HG02678 (cell line): ENCODE results near the gene CASZ1.

ENCODE experiments used
- ATAC-seq: cut with Tn5 transposase; IDR thresholded peaks from one replicate; pipeline ENCODE4 v1.9.1; 2021; ENCODE audit warnings: mild to moderate bottlenecking, moderate library complexity; ENCODE audit not compliant: unreplicated experiment

Gene CASZ1

GRCh38 chr1:10662090-10662688 is 134.3 kb downstream of the CASZ1 start:
- no peak for ATAC-seq

DNA sequence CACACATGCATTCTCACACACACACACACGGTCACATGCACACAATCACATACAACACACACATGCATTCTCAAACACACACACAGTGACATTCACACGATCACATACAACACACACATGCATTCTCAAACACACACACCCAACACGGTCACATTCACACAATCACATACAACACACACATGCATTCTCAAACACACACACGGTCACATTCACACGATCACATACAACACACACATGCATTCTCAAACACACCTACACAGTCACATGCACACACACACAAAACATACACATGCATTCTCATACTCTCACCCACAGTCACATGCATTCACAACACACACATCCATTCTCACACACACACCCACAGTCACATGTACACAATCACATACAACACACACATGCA is 135.0 kb downstream of the CASZ1 start:
- no peak for ATAC-seq

DNA sequence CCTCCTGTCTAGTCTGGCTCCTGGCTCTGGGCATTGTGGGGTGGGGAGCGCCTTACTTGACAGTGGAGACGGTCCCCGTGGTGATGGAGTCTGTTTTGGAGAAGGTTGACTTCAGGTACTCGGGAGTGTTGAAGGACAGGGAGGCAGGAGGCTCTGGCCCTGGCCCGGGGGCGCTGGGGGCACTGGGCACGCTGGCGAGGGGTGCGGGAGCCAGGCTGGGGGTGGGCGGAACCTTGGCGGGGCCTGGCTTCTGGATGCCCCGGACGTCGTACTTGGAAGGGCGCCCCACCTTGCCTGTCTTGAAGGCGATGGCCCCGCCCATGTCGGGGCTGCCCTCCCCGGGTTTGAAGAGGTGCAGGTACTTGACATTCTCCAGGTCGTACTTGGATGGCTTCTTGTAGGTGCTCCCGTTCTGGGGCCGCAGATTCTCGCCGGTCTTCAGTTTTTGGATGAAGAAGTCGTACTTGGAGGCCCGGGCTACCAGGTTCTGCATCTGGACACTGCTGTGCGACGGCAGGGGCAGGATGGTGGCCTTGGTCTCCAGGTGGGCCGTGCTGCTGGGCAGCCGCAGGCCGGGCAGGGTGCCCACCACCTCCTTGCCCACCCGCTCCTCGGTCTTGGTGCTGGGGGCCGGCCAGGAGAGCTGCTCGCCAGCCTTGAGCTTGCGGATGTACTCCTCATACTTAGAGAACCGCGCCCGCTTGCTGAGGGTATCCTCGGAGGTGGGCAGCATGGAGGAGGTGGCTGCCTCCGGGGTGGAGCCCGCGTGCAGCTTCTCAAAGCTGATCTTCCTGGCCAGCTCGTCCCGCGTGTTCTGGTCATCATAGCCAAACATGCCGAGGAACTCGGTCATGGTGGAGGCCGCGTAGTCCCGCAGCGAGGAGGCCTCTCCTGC is 136.6 kb downstream of the CASZ1 start:
- ATAC-seq, result no peak

DNA sequence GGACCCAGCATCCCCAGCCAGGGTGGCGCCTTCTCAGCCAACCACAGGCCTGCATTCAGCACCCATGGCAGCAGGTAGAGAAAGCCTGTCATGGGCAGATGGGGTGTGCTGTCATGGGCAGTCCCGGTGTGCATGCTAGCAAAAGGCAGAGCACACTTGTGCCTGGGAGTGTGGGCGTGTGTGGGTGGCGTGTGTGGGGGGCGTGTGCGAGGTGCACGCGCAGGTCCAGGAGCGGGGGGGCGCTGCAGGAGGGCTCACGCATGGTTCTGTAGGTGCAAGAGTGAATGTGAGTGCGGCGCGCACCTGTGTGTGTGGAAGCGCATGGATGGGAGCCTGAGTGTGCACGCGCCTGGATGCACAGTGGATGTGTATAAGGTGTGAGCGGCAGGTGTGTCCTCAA is 137.2 kb downstream of the CASZ1 start:
- no peak for ATAC-seq

DNA sequence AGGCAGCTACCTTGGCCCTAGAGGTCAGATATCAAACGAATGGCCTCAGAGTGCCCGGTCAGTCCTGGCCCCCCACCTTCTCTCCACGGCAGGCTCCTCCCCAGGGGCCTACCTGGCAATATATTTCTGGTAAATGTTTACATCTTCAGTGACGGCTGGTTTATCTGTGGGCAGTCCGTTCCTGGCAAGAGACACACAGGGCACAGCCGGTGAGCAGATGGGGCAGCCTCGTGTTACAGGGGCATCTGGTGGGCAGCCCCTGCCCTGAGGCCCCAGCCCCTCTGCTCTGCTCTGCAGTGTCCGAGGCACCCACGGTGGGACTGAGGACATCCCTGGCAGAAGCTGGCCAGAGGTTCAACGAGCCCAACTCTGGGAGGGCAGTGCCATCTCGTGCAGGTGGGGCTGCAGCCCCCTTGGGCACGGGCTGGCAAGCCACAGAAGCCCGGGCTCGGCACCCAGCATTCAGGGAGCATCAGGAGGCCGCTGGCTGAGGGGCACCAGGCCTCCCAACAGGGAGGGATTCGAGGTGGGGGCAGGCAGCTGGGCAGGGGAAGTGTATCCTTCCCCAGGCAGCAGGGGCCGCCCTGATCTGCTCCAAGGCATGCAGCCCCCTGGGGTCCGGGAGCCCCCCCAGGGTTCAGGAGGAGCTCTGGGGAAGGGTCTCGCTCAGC is 137.9 kb downstream of the CASZ1 start:
- no peak for ATAC-seq

DNA sequence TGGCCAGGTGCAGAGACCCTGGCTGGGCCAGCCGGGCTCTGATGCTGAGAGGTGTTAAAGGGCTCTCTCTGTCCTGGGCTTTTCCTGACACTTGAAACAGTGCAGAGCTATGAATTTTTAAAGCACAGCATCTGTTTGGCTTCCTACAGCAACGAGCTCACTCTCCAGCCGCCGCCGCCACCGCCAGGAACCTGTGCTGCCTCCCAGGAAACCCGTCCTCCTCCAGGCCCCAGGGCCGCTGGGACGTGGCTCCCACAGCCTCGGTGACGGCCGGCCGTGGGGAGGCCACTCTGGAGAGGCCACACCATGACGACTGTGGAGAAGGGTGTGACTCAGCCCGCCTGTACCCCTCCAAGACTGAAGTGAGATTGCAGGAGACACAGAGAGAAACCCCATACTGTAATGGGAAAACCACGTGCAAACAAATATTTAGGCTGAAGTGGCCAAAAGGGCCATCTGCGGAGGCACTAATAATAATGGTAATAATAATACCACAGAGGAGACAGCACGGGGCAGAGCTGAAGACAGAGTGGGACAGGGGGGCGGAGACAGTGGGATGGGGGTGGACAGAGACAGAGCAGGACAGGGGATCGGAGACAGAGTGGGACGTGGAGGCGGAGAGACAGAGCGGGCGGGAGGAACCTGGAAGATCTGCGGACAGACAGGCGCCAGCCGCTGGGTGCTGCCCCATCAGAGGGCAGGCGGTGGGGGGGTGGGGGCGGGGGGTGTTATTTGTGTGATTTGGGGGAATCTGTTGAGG is 139.2 kb downstream of the CASZ1 start:
- ATAC-seq, result no peak

DNA sequence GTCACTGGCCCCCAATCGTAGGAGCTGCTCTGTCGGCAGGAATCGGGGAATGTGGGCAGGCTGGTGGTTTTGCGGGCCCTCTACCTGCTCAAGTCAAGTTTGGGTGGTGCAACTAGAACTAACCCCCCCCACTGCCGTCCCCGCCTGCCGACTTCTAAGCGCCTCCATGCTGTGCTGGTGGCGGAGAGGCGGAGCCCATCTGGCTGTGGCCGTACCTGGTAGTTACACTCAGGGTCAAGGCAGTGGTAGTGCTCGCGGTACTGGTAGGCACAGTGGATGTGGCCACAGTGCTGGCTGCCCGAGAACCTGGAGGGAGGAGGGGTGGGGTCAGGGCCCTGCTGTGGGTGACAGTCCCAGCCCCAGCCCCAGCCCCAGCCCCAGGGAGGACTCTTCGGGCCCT is 140.0 kb downstream of the CASZ1 start:
- no peak for ATAC-seq

- ATAC-seq, result no peak
Observed at GRCh38 chr1:10655002-10655401, 141.4 kb downstream of the CASZ1 start.

DNA sequence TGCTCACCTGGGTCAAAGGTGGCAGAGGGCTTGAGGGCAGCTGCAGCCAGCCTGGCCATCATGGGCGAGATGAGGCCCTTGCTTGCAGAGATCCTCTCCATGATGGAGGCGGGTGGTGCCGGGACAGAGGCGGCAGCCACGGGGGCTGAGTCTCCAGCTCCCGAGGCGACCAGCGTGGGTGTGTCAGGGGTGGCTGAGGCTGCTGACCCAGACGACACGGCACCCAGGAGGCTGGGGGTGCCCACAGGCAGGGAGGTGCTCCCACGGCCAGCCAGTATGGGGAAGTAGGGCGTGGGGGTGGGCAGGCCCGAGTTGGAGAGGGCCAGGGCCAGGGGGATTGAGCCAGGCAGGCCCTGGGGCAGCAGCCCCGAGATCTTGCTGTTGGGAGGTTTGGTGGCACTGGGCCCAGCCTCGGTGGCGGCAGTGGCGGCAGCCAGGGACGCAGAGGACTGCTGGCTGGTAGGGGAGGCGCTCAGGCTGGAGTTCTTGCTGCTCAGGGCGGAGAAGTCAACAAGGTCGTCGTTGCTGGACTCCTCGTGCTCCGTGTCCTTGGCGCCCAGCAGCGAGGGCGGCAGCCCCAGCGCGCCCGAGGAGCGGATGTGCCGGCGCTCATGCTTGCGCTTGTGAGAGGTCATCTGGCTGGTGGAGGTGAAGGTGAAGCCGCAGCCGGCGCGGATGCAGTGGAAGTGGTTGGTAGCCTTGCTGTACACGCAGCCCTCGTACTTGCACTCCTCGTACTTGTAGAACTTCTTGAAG is 142.9 kb downstream of the CASZ1 start:
- no peak for ATAC-seq

GRCh38 chr1:10652626-10653025 is 143.8 kb downstream of the CASZ1 start:
- no peak for ATAC-seq

DNA sequence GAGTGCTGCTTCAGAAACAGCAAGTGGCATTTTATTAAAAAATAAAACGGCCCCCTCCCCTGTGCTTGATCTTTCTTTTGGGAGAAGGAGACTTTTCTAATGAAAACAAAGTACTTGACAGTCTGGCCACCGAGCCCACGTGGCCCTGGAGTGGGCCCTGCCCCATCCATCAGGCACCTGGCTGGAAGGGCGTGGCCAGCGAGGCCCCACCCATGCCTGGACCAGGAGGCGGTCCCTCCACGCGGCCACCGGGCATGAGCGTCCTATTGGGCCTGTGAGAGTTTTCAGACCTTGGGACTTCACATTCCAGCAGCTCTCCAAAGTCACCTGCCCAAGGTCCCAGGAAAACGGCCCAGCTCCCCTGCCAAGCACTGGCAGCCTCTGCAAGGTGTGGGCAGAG is 144.7 kb downstream of the CASZ1 start:
- ATAC-seq, result no peak

DNA sequence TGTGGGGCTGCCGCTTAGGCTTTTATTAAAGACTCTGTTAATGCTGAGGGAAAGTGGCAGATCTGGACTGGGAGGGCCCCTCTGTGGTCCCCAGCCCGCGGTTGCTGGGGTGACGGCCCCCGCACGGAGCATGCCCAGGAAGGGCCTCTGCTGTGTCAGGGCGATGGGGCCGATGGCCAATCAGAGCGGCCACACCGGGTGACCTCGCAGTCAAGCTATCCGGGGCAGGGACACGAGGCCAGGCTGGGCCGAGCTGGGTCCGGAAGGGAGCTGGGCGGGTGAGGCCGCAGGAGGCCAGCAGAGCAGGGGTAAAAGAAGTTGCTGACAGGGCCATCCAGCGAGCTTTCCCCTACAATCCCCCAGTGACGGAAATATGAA is 145.1 kb downstream of the CASZ1 start:
- ATAC-seq, result no peak

- no peak for ATAC-seq
Observed at GRCh38 chr1:10650556-10651388, 145.7 kb downstream of the CASZ1 start.

- no peak for ATAC-seq
Observed at GRCh38 chr1:10649517-10650201, 146.8 kb downstream of the CASZ1 start.

GRCh38 chr1:10648689-10649516 is 147.5 kb downstream of the CASZ1 start:
- no peak for ATAC-seq

GRCh38 chr1:10647414-10648170 is 148.9 kb downstream of the CASZ1 start:
- no peak for ATAC-seq

DNA sequence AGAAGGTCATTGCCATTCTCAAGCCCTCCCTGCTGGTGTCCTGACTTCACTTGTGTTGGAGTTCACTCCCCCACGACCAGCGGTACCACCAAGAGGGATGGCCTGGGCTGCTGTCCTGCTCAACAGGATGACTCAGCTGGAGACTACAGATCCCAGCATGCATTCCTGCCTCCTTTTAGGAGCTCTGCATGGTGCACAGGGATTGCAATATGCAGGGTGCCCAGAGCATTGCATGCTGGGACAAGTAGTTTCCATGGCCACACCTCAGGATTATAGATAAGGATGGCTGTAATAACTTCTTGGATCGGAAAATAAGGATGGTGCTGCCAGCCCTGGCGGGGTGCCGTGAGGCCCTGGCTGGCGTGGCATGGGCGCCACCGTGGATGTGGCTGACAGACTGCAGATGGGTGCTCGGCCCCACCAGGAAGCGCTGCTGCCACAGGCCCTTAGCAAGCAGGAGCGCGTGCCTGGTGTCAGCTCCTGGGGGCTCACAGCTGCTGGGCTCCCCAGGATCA is 150.0 kb downstream of the CASZ1 start:
- ATAC-seq, result no peak
